GM04503 (cell line): Measurements from ENCODE around the gene CRLF3.
"Not testable (repeated sequence)": the region's sequence is repeated elsewhere in the genome, so short reads cannot be mapped to it uniquely, and the experiment has no call there.

ENCODE experiments used
- DNase-seq: peaks from one replicate; pipeline ENCODE4 v3.0.0-alpha.2; 2012; ENCODE audit warnings: low read depth

Gene CRLF3

GRCh38 chr17:30824356-30825145 is at the start of gene CRLF3:
TSS of gene CRLF3 (minus strand) at chr17:30824692. CDS start at chr17:30824651, 41 bp downstream.
- DNase-seq, result peak; percentile 44

- no peak for DNase-seq
These were observed 44.5 kb upstream of the CRLF3 start for GRCh38 chr17:30869005-30869404.

GRCh38 chr17:30864636-30865035 is 40.1 kb upstream of the CRLF3 start:
- DNase-seq, result no peak

GRCh38 chr17:30858556-30859250 is 34.2 kb upstream of the CRLF3 start:
- DNase-seq, result peak; percentile 15

GRCh38 chr17:30854146-30854545 is 29.7 kb upstream of the CRLF3 start:
- DNase-seq, result no peak

- no peak for DNase-seq
These were observed 23.5 kb upstream of the CRLF3 start for GRCh38 chr17:30848021-30848420.

GRCh38 chr17:30840771-30841170 is 16.3 kb upstream of the CRLF3 start:
- DNase-seq, result no peak

- no peak for DNase-seq
These were observed 13.8 kb upstream of the CRLF3 start for GRCh38 chr17:30838202-30838807.

GRCh38 chr17:30832438-30833124 is 8.1 kb upstream of the CRLF3 start:
- DNase-seq, result no peak

GRCh38 chr17:30831663-30832437 is 7.4 kb upstream of the CRLF3 start, which contains the start of gene ATAD5:
TSS of gene ATAD5 (plus strand) at chr17:30831966. CDS start at chr17:30832348, 382 bp downstream.
- peak; percentile 54 for DNase-seq

- no peak for DNase-seq
These were observed 6.8 kb upstream of the CRLF3 start for GRCh38 chr17:30831257-30831656.

- DNase-seq, result no peak
These were observed 4.5 kb upstream of the CRLF3 start for GRCh38 chr17:30829022-30829421.

GRCh38 chr17:30827082-30827481 is 2.6 kb upstream of the CRLF3 start:
- DNase-seq, result no peak

GRCh38 chr17:30824002-30824355 is 513 bp downstream of the CRLF3 start:
- DNase-seq, result no peak

- DNase-seq, result no peak
These were observed 1.1 kb downstream of the CRLF3 start for GRCh38 chr17:30823421-30823820.

- not testable (repeated sequence) for DNase-seq
These were observed 1.6 kb downstream of the CRLF3 start for GRCh38 chr17:30822919-30823318.

GRCh38 chr17:30821871-30822723 is 2.4 kb downstream of the CRLF3 start:
- DNase-seq, result no peak

- no peak for DNase-seq
These were observed 4.4 kb downstream of the CRLF3 start for GRCh38 chr17:30819971-30820705.

- no peak for DNase-seq
These were observed 8.3 kb downstream of the CRLF3 start for GRCh38 chr17:30816165-30816564.

- not testable (repeated sequence) for DNase-seq
These were observed 9.6 kb downstream of the CRLF3 start for GRCh38 chr17:30814860-30815259.
